Bronchial epithelial cell (primary cell): Measurements from ENCODE around the gene NLGN4X. TPM values are rescaled to one million over a fixed set of nuclear protein-coding genes. Genes with fewer than 3 reads are reported as not detected.

Experiments used
- DNase-seq: peaks from one replicate; pipeline ENCODE4 v3.0.0-alpha.2; 2010; ENCODE audit warnings: low read depth
- FAIRE-seq: peaks from 2 replicates; lab custom pipeline; 2011; peaks lifted over from hg19 to GRCh38; lab: Jason Lieb, UNC
- H3K27me3 ChIP-seq: 2 replicates; pipeline ENCODE4 v1.5.1; 2011; ENCODE audit warnings: low read length; ENCODE audit not compliant: control insufficient read depth, insufficient read depth
- H3K36me3 ChIP-seq: 2 replicates; pipeline ENCODE4 v1.5.1; 2011; ENCODE audit warnings: low read length; ENCODE audit not compliant: control insufficient read depth, insufficient read depth
- H3K4me3 ChIP-seq: 2 replicates; pipeline ENCODE4 v1.5.1; 2011; ENCODE audit warnings: mild to moderate bottlenecking, low read depth, low read length, control low read depth
- CTCF ChIP-seq: IDR thresholded peaks from 2 replicates; pipeline ENCODE4 v1.5.1; 2011; ENCODE audit warnings: mild to moderate bottlenecking, moderate library complexity, low read length, control low read depth, inconsistent platforms; ENCODE audit not compliant: insufficient read depth, severe bottlenecking
- total RNA-seq: library from RNA; depleted of rRNA; stranded (reverse); fragments of >200 nt; gene quantifications from 2 replicates; pipeline ENCODE4 v1.2.1, GENCODE V29; 2014

NLGN4X gene
- total RNA-seq, 1 donor from 2014 or later: not detected

GRCh38 chrX:5979338-5979737 is 249.3 kb downstream of the NLGN4X start:
- DNase-seq: no peak
- Histone ChIP-seq H3K4me3 (no peak overlapping the region), H3K36me3 (no peaks in the 10 kb centered on the region), H3K27me3 (no peaks in the 10 kb centered on the region)
- no peak for TF ChIP-seq CTCF
- no peak for FAIRE-seq

DNA sequence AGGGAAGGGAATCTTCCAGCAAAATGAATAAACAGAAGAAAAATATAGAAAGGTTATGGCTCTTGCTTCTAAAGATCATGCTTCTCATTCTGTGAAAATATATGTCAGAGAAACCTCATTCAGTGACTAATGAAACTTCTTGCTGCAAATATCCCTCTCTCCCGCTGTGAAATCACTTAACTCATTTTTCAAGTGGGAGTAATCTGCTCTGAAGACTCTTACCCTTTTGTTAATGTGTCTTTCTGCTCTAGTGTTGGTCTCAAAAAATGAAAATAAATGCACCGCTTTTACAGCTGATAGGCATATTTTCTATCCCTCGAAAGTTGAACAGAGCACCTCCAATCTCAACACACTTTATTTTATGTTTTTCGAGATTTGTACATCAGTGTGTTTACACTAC is 252.3 kb downstream of the NLGN4X start:
- TF ChIP-seq CTCF: no peak
- no peaks in the 10 kb centered on the region for H3K36me3 ChIP-seq
- FAIRE-seq (no peak), DNase-seq (no peak)
- no peak overlapping the region for H3K4me3 ChIP-seq
- H3K27me3 ChIP-seq: no peaks in the 10 kb centered on the region

- Histone ChIP-seq H3K36me3 (no peaks in the 10 kb centered on the region), H3K27me3 (no peaks in the 10 kb centered on the region), H3K4me3 (no peak overlapping the region)
- DNase-seq: peak; percentile 51
- no peak for TF ChIP-seq CTCF
- no peak for FAIRE-seq
These were observed 257.4 kb downstream of the NLGN4X start for GRCh38 chrX:5971300-5971699.

DNA sequence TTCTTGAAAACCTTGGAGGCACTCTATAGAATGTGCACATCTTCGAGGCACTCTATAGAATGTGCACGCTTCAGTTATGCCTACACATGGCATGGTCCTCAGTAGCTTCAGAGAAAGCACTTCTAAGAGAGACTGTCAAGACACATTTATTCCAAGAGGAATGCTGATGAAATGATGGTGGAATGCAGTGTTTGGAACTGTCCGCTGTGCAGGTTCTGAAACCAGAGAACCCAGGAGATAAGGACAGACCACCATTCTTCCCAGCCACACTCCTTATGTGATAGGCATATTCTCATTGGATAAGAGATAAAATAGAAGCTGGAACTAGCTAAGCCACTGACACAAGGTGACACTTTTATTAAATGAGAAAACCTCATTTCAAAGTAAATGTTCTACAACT is 263.3 kb downstream of the NLGN4X start:
- no peak for TF ChIP-seq CTCF
- DNase-seq: no peak
- Histone ChIP-seq H3K4me3 (no peak overlapping the region), H3K36me3 (no peaks in the 10 kb centered on the region), H3K27me3 (no peaks in the 10 kb centered on the region)
- no peak for FAIRE-seq

- Histone ChIP-seq H3K36me3 (no peaks in the 10 kb centered on the region), H3K27me3 (no peaks in the 10 kb centered on the region), H3K4me3 (no peak overlapping the region)
- DNase-seq (no peak), FAIRE-seq (no peak)
- no peak for TF ChIP-seq CTCF
These were observed 269.4 kb downstream of the NLGN4X start for GRCh38 chrX:5959286-5959685.

GRCh38 chrX:5958523-5958922 is 270.1 kb downstream of the NLGN4X start:
- DNase-seq (no peak), FAIRE-seq (no peak)
- H3K27me3 ChIP-seq: no peaks in the 10 kb centered on the region
- no peaks in the 10 kb centered on the region for H3K36me3 ChIP-seq
- no peak for TF ChIP-seq CTCF
- H3K4me3 ChIP-seq: no peak overlapping the region
